ENCODE data around the gene POU4F1.

- TF ChIP-seq EZH2 (IDR thresholded peaks at IDR 0.05), result no peak
- TF ChIP-seq POLR2AphosphoS5 (IDR thresholded peaks at IDR 0.05; ENCODE audit: borderline replicate concordance, low read depth, low read length), result no peak
- TF ChIP-seq FOXP2 (optimal IDR thresholded peaks at IDR 0.05; ENCODE audit: control extremely low read depth, extremely low read length, insufficient read depth), result no peak
These were observed 46.8 kb upstream of the POU4F1 start for GRCh38 chr13:78649997-78650716.
